ENCODE measurements around the gene TM9SF1.
"Not testable (repeated sequence)": the region's sequence is repeated elsewhere in the genome, so short reads cannot be mapped to it uniquely, and the experiment has no call there.

Gene TM9SF1

DNA sequence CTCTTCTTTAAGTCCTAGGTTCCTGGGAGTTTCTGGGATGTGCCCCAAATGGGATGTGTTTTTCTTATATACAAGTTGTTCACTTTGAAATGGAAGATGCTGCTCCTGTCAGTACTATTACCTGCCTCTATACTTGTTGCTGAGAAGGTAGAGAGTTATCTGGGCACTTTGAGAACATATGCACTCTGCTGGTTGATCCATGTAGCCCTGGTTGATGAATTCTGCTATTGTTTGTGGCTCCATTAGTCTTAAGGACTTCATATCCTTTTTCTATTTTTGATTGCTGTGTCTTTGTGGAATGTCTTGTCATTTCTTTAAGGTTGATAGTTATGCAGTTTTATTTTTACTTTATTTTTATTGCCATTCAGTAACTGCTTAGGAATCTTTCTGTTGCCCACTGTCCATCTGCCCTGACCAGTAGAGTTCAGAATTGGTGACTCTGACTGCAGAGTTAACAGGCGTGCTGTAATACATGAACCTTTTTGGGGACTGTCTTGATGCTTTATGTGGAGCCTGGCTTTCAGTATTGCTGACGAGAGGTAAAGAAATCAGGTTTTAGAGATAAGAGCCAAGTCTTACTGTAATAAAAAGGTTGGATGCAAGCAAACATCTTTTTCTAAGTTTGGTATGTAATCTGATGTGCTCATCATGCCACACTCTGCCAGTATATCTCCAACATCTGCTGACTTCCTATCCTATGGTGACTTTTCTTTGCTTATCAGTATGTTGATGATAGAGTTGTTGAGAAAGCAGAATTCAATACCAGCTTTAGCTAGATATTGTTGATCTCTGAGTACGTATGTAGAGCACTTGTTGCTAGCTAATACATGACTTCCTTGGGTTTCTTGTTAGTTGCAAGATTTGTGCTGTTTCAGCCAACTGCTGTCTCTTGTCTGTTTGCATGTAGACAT lies 39.1 kb upstream of the TM9SF1 start:
- H3K36me3 ChIP-seq (ENCODE audit: insufficient read depth, low read length) = peaks cover 52% of the 10 kb centered on the region
- no peaks in the 10 kb centered on the region for H3K27me3 ChIP-seq (ENCODE audit: control insufficient read depth in 1 of 2, insufficient read depth in 2 of 2, low read length in 2 of 2)
- no peak overlapping the region for H3K9ac ChIP-seq (ENCODE audit: low read length)
- no peaks in the 10 kb centered on the region for H3K9me3 ChIP-seq (ENCODE audit: low read length)
- no peak overlapping the region for H3K27ac ChIP-seq (ENCODE audit: low read depth, low read length)
- H3K4me1 ChIP-seq (ENCODE audit: insufficient read depth, low read length) = peaks cover 25% of the 10 kb centered on the region
- H3K4me3 ChIP-seq (ENCODE audit: low read depth in 1 of 2, low read length in 2 of 2) = no peak overlapping the region

DNA sequence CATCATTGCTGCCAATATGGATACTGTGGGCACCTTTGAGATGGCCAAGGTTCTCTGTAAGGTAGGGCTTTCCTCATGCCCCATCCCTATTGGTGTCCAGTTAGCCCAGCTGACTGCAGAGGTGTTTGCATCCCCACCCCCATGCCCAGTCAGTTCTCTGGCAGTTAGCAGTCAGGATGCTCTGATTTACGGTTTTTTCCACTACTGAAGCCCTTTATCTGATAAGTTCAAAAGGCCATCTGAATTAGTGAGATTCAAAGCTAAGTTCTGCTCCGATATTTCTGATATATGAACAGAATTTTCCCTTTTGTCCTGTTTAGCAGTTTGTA lies 38.3 kb upstream of the TM9SF1 start:
- H3K27ac ChIP-seq (ENCODE audit: low read depth, low read length) = peak overlapping the region; percentile 87
- H3K4me3 ChIP-seq (ENCODE audit: low read depth in 1 of 2, low read length in 2 of 2) = peak overlapping the region; percentile 63 to 81
- H3K4me1 ChIP-seq (ENCODE audit: insufficient read depth, low read length) = peaks cover 21% of the 10 kb centered on the region
- no peaks in the 10 kb centered on the region for H3K9me3 ChIP-seq (ENCODE audit: low read length)
- no peaks in the 10 kb centered on the region for H3K27me3 ChIP-seq (ENCODE audit: control insufficient read depth in 1 of 2, insufficient read depth in 2 of 2, low read length in 2 of 2)
- peak overlapping the region; percentile 57 for H3K9ac ChIP-seq (ENCODE audit: low read length)
- H3K36me3 ChIP-seq (ENCODE audit: insufficient read depth, low read length) = peaks cover 44% of the 10 kb centered on the region

DNA sequence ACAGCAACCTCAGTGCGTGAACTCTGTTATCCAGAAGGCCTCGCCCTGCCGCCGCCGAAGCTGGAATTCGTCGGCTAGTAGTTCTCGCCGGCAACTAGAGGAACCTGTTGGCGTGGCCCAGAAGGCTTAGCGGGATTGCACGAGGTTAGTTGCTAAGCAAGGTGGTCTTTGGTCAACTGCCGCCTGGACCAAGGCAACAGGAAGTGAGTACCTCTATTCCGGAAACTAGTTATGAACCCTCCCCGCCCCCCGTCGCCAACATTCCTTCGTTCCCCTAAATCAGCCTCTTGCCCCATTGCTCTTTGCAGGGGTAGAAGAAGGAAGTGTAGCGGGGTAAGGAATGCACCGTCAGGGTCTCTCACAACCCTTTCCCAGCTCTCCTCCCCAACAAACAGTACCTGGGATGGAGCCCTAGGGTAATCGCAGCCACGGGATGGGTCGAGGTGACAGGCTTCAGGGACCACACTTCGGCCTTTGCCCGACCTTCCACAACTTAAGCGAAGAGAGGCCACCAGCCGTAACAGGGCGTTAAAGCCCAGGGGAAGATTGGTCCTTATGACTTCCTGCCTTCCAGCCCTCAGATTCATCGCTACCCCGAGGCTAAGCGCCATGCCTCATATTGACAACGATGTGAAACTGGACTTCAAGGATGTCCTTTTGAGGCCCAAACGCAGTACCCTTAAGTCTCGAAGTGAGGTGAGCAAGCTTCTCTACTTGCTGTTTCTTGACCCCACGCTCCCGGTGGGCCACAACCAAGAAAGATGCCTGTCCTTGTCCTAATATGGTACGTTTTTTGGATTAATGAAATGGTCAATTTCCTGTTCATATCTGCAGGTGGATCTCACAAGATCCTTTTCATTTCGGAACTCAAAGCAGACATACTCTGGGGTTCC lies 37.6 kb upstream of the TM9SF1 start, which contains the start of gene GMPR2:
GMPR2 (plus strand) TSS at position 285 of the 893 bp plus-strand sequence; CDS start at position 610, 325 bp downstream.
- H3K36me3 ChIP-seq (ENCODE audit: insufficient read depth, low read length) = peaks cover 38% of the 10 kb centered on the region
- H3K4me3 ChIP-seq (ENCODE audit: low read depth in 1 of 2, low read length in 2 of 2) = peak within 1 kb of the TSS; percentile 63 to 81
- peaks cover 21% of the 10 kb centered on the region for H3K4me1 ChIP-seq (ENCODE audit: insufficient read depth, low read length)
- H3K27ac ChIP-seq (ENCODE audit: low read depth, low read length) = peak within 1 kb of the TSS; percentile 87
- H3K27me3 ChIP-seq (ENCODE audit: control insufficient read depth in 1 of 2, insufficient read depth in 2 of 2, low read length in 2 of 2) = no peaks in the 10 kb centered on the region
- peak within 1 kb of the TSS; percentile 57 for H3K9ac ChIP-seq (ENCODE audit: low read length)
- H3K9me3 ChIP-seq (ENCODE audit: low read length) = no peaks in the 10 kb centered on the region

DNA sequence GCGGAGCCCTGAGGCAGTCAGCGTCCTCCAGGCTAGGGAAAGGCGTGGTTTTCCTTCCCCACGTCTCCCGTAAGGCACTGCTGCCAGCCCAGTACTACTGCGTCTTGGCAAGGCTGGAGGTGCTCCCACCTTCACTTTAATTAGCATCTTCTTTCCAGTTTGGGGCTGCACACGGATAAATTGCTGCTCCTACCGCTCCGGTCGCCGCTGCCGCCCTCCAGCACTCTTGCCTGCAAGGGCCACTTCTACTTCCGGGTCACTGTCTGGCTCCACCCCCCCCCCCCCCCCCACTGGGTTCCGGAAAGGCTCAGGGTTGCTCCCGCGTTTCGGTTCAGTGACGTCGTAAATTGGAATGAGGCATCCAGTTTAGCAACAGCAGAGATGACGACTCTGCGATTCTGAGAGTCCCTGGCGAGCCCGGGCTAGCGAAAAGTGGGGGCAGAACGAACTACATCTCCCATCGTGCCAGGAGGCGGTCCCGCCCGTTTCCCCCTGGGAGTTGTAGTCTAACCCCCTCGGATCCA lies 36.9 kb upstream of the TM9SF1 start, which contains the start of gene NEDD8:
NEDD8 (minus strand) TSS at position 247 of the 524 bp plus-strand sequence; CDS start at position 147, 100 bp downstream.
- Histone ChIP-seq H3K27ac (ENCODE audit: low read depth, low read length) (peak within 1 kb of the TSS; percentile 87), H3K9ac (ENCODE audit: low read length) (peak within 1 kb of the TSS; percentile 57), H3K4me3 (ENCODE audit: low read depth in 1 of 2, low read length in 2 of 2) (peak within 1 kb of the TSS; percentile 63 to 81), H3K27me3 (ENCODE audit: control insufficient read depth in 1 of 2, insufficient read depth in 2 of 2, low read length in 2 of 2) (no peaks in the 10 kb centered on the region), H3K36me3 (ENCODE audit: insufficient read depth, low read length) (peaks cover 30% of the 10 kb centered on the region), H3K9me3 (ENCODE audit: low read length) (no peaks in the 10 kb centered on the region), H3K4me1 (ENCODE audit: insufficient read depth, low read length) (peaks cover 21% of the 10 kb centered on the region)

DNA sequence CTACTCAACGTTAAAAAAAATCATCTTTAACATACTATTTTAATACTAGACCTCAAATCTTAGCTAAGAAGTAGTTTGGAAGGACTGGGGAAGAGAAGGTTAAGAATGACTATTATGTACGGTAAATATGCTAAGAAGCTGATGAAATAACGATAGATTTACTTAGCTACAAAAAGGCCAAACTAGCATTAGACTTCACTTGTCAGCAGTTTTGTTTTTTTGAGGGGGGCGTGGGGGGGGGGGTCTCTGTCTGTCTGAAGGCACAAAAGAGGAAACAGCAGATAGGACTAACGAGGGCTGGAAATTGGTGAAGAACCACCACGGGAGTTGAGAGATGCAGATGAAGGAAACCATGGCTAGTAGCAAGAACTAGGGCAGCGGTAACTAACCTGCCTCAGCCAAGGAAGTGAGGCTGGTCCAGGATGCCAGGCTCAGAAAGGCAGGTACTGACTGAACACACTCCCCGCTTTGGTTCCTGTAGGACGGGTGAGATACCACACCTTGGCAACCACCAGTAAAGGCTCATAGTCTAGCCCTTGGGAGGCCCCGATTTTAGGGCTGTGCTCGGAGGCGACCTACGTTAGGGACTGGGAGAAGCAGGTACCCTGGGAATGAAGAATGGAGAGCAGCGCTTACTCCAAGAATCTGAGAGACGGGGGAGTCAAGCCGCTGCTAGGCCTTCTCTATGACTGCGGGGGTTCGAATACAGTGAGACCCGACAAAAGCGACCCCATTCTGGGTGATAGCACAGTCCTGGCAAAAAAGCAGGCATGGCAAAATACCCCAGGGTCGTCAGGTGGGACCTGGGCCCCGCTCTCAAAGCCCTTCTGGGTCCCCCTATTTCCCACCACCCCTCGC lies 36.3 kb upstream of the TM9SF1 start:
- H3K9me3 ChIP-seq (ENCODE audit: low read length) = no peaks in the 10 kb centered on the region
- H3K4me1 ChIP-seq (ENCODE audit: insufficient read depth, low read length) = peaks cover 21% of the 10 kb centered on the region
- H3K4me3 ChIP-seq (ENCODE audit: low read depth in 1 of 2, low read length in 2 of 2) = peak overlapping the region; percentile 63 to 81
- H3K27me3 ChIP-seq (ENCODE audit: control insufficient read depth in 1 of 2, insufficient read depth in 2 of 2, low read length in 2 of 2) = no peaks in the 10 kb centered on the region
- H3K9ac ChIP-seq (ENCODE audit: low read length) = peak overlapping the region; percentile 55
- peak overlapping the region; percentile 87 for H3K27ac ChIP-seq (ENCODE audit: low read depth, low read length)
- peaks cover 24% of the 10 kb centered on the region for H3K36me3 ChIP-seq (ENCODE audit: insufficient read depth, low read length)

DNA sequence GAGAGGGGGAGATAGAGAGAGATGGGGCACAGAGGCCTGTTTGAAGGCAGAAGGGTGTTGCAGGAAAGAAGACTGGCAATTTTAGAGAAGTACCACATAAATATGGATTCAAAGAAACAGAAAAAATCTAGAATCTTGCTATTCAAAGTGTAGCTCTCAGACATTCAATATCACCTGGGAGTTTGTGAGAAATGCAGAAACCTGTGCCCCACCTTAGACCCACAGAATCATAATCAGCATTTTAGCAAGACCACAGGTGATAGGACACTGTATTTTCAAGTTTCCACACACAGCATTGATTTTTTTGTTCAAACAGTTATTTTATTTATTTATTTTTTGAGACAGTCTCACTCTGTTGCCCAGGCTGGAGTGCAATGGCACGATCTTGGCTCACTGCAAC lies 33.7 kb upstream of the TM9SF1 start:
- H3K9me3 ChIP-seq (ENCODE audit: low read length) = no peaks in the 10 kb centered on the region
- H3K9ac ChIP-seq (ENCODE audit: low read length) = no peak overlapping the region
- H3K4me3 ChIP-seq (ENCODE audit: low read depth in 1 of 2, low read length in 2 of 2) = no peak overlapping the region
- no peaks in the 10 kb centered on the region for H3K27me3 ChIP-seq (ENCODE audit: control insufficient read depth in 1 of 2, insufficient read depth in 2 of 2, low read length in 2 of 2)
- no peak overlapping the region for H3K27ac ChIP-seq (ENCODE audit: low read depth, low read length)
- peaks cover 21% of the 10 kb centered on the region for H3K4me1 ChIP-seq (ENCODE audit: insufficient read depth, low read length)
- no peaks in the 10 kb centered on the region for H3K36me3 ChIP-seq (ENCODE audit: insufficient read depth, low read length)

DNA sequence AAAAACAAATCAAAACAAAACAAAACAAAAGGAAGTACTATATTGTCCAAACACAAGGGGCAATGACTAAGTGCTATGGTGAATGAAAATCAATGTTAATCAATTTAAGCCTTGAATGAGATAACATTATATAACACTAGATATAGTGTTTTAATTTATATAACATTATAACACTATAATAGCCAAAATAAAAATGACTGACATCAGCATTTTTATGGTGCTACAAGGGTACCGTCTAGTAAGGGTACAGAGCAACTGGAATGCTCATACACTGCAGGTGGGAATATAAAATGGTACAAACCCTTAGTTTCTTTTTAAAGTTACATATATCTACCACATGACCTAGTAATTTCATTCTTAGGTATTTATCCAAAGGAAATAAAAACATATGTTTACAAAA lies 31.2 kb upstream of the TM9SF1 start:
- Histone ChIP-seq H3K4me3 (ENCODE audit: low read depth in 1 of 2, low read length in 2 of 2) (no peak overlapping the region), H3K36me3 (ENCODE audit: insufficient read depth, low read length) (no peaks in the 10 kb centered on the region), H3K27ac (ENCODE audit: low read depth, low read length) (no peak overlapping the region), H3K9ac (ENCODE audit: low read length) (no peak overlapping the region), H3K4me1 (ENCODE audit: insufficient read depth, low read length) (peaks cover 10% of the 10 kb centered on the region), H3K27me3 (ENCODE audit: control insufficient read depth in 1 of 2, insufficient read depth in 2 of 2, low read length in 2 of 2) (no peaks in the 10 kb centered on the region), H3K9me3 (ENCODE audit: low read length) (no peaks in the 10 kb centered on the region)

DNA sequence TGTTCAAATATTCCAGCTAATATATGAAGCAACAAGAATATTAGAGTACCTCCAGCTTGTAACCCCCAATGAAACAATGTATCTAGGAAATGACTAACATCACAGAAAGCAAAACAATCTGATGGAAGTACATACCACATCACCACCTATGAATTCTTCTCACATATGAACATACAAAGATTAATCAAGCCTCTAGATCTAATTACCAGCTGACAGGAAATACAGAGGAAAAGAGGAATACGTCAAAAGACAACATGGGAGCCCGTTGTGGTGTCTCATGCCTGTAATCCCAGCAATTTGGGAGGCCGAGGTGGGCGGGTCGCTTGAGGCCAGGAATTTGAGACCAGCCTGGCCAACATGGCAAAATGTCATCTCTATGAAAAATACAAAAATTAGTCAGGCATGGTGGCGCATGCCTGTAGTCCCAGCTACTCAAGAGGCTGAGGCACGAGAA lies 29.4 kb upstream of the TM9SF1 start:
- H3K27ac ChIP-seq (ENCODE audit: low read depth, low read length) = no peak overlapping the region
- no peaks in the 10 kb centered on the region for H3K36me3 ChIP-seq (ENCODE audit: insufficient read depth, low read length)
- no peaks in the 10 kb centered on the region for H3K4me1 ChIP-seq (ENCODE audit: insufficient read depth, low read length)
- no peaks in the 10 kb centered on the region for H3K27me3 ChIP-seq (ENCODE audit: control insufficient read depth in 1 of 2, insufficient read depth in 2 of 2, low read length in 2 of 2)
- no peak overlapping the region for H3K4me3 ChIP-seq (ENCODE audit: low read depth in 1 of 2, low read length in 2 of 2)
- no peaks in the 10 kb centered on the region for H3K9me3 ChIP-seq (ENCODE audit: low read length)
- H3K9ac ChIP-seq (ENCODE audit: low read length) = no peak overlapping the region

DNA sequence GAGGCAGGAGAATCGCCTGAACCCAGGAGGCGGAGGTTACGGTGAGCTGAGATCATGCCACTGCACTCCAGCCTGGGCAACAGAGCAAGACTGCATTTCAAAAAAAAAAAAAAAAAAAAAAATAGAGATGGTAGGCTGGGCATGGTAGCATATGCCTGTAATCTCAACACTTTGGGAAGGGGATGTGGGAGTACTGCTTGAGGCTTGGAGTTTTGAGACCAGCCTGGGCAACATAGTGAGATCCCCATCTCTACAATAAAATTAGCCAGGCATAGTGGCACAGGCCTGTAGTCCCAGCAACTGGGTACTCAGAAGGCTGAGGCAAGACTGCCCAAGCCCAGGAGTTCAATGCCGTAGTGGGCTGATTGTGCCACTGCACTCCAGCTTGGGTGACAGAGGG lies 27.7 kb upstream of the TM9SF1 start:
- H3K9me3 ChIP-seq (ENCODE audit: low read length); H3K4me3 ChIP-seq (ENCODE audit: low read depth in 1 of 2, low read length in 2 of 2); H3K36me3 ChIP-seq (ENCODE audit: insufficient read depth, low read length); H3K27me3 ChIP-seq (ENCODE audit: control insufficient read depth in 1 of 2, insufficient read depth in 2 of 2, low read length in 2 of 2); H3K9ac ChIP-seq (ENCODE audit: low read length); H3K4me1 ChIP-seq (ENCODE audit: insufficient read depth, low read length); H3K27ac ChIP-seq (ENCODE audit: low read depth, low read length): not testable (repeated sequence)

DNA sequence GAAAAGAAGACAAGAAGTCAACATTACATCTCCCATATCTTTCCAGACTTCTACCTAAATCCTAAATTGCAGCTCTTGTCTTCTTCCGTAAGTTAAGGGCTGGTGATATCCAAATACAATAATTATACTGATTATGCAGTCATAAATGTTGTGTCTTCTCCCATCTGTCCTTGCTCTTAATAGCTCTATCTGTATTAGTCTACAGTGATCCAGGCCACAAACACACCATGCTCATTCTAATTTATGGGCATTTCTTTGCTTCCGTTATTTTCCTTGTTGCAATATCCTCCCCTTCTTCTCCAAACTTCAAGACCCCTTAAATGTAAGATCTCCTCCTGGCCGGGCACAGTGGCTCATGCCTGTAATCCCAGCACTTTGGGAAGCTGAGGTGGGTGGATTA lies 24.3 kb upstream of the TM9SF1 start:
- no peaks in the 10 kb centered on the region for H3K27me3 ChIP-seq (ENCODE audit: control insufficient read depth in 1 of 2, insufficient read depth in 2 of 2, low read length in 2 of 2)
- no peak overlapping the region for H3K4me3 ChIP-seq (ENCODE audit: low read depth in 1 of 2, low read length in 2 of 2)
- peaks cover 6% of the 10 kb centered on the region for H3K36me3 ChIP-seq (ENCODE audit: insufficient read depth, low read length)
- no peak overlapping the region for H3K27ac ChIP-seq (ENCODE audit: low read depth, low read length)
- no peak overlapping the region for H3K9ac ChIP-seq (ENCODE audit: low read length)
- no peaks in the 10 kb centered on the region for H3K9me3 ChIP-seq (ENCODE audit: low read length)
- peaks cover 8% of the 10 kb centered on the region for H3K4me1 ChIP-seq (ENCODE audit: insufficient read depth, low read length)

Measured in muscle layer of colon (tissue), 2 donors.